ENCODE measurements around the gene PACSIN2. TPM values are rescaled to one million over a fixed set of nuclear protein-coding genes. Genes with fewer than 3 reads are reported as not detected.

PACSIN2 gene
- total RNA-seq, 6 experiments from 2014 or later, result 21.4 to 67.0 (median 47.1) TPM

- ATAC-seq (peak; percentile 3 to 38 (median 30)), DNase-seq (peak in 2 of 3 donors; percentile 63 to 67)
- Histone ChIP-seq H3K4me1 (peaks cover 0 to 26% (median 3%) of the 10 kb centered on the region in 4 donors), H3K36me3 (no peaks in the 10 kb centered on the region), H3K27ac (peak overlapping the region in 2 of 3 donors; percentile 15 to 42), H3K9me3 (no peaks in the 10 kb centered on the region), H3K27me3 (no peaks in the 10 kb centered on the region), H3K4me3 (peak overlapping the region; percentile 61 to 64 (median 61))
- intact Hi-C loops (cut with DNase I), result no loop called here
- 0% methylated on average over 10 of the region's 39 CpGs for WGBS (ENCODE audit: insufficient coverage, low coverage, low lambda C conversion rate, missing lambda C conversion rate)
- TF ChIP-seq POLR2A (IDR thresholded peaks at IDR 0.05) (no peak), CTCF (IDR thresholded peaks at IDR 0.05) (no peak)
These were observed 557 bp downstream of the PACSIN2 start for GRCh38 chr22:43014316-43014868.

GRCh38 chr22:43013355-43014315 lies 1.3 kb downstream of the PACSIN2 start:
- Histone ChIP-seq H3K4me3 (peak overlapping the region; percentile 18 to 64 (median 61)), H3K27me3 (no peaks in the 10 kb centered on the region), H3K27ac (no peak overlapping the region), H3K36me3 (no peaks in the 10 kb centered on the region), H3K9me3 (no peaks in the 10 kb centered on the region), H3K4me1 (peaks cover 0 to 21% (median 3%) of the 10 kb centered on the region in 4 donors)
- DNase-seq, result no peak
- intact Hi-C loops (cut with DNase I), result no loop called here
- TF ChIP-seq POLR2A (IDR thresholded peaks at IDR 0.05), result no peak
- no peak for TF ChIP-seq CTCF (IDR thresholded peaks at IDR 0.05)
- no peak for ATAC-seq
- WGBS (ENCODE audit: insufficient coverage, low coverage, low lambda C conversion rate, missing lambda C conversion rate), result 20% methylated on average over 12 of the region's 16 CpGs

- H3K4me1 ChIP-seq, result peaks cover 0 to 18% (median 3%) of the 10 kb centered on the region in 4 donors
- H3K27ac ChIP-seq, result no peak overlapping the region
- intact Hi-C loops (cut with DNase I), result no loop called here
These were observed 2.6 kb downstream of the PACSIN2 start for GRCh38 chr22:43012390-43012789.

GRCh38 chr22:43011079-43011478 lies 3.9 kb downstream of the PACSIN2 start:
- Histone ChIP-seq H3K27me3 (no peaks in the 10 kb centered on the region), H3K27ac (no peak overlapping the region), H3K36me3 (no peaks in the 10 kb centered on the region), H3K4me3 (no peak overlapping the region), H3K4me1 (peaks cover 0 to 18% (median 3%) of the 10 kb centered on the region in 4 donors), H3K9me3 (no peaks in the 10 kb centered on the region)
- ATAC-seq (no peak), DNase-seq (peak in 1 of 3 donors; percentile 8)
- intact Hi-C loops (cut with DNase I), result no loop called here
- WGBS (ENCODE audit: insufficient coverage, low coverage, low lambda C conversion rate, missing lambda C conversion rate), result 83% methylated on average over 3 of the region's 7 CpGs
- no peak for TF ChIP-seq CTCF (IDR thresholded peaks at IDR 0.05)
- no peak for TF ChIP-seq POLR2A (IDR thresholded peaks at IDR 0.05)

More at GRCh38 chr22:43012390-43012789, 2.6 kb downstream of the PACSIN2 start:
- DNase-seq (no peak), ATAC-seq (no peak)
- H3K4me3 ChIP-seq, result no peak overlapping the region
- no peaks in the 10 kb centered on the region for H3K9me3 ChIP-seq
- no peaks in the 10 kb centered on the region for H3K36me3 ChIP-seq
- no peak for TF ChIP-seq POLR2A (IDR thresholded peaks at IDR 0.05)
- no peak for TF ChIP-seq CTCF (IDR thresholded peaks at IDR 0.05)
- WGBS (ENCODE audit: insufficient coverage, low coverage, low lambda C conversion rate, missing lambda C conversion rate), result 78% methylated on average over 6 of the region's 6 CpGs
- H3K27me3 ChIP-seq, result no peaks in the 10 kb centered on the region
